GM13977 (cell line): ENCODE measurements around the gene TMEM215.

Experiments
- DNase-seq: peaks from one replicate; pipeline ENCODE4 v3.0.0; 2012; ENCODE audit warnings: low spot score
- CTCF ChIP-seq: IDR thresholded peaks from 2 replicates; pipeline ENCODE4 v1.5.1; 2012; ENCODE audit warnings: mild to moderate bottlenecking, control low read depth; ENCODE audit not compliant: insufficient read depth; ENCODE audit errors: extremely low read depth, missing control alignments
- in situ Hi-C: fragments of 300-500 bp; cut with MboI; formaldehyde crosslinking; loops from one replicate; pipeline ENCODE4 v1.12.0; 2022; ENCODE audit warnings: low sequenced_read_pairs, low pct_unique_long_range_greater_than_20kb, mixed read lengths, inconsistent platforms; ENCODE audit not compliant: unreplicated experiment

Gene TMEM215

GRCh38 chr9:32783168-32783891, at the start of gene TMEM215:
TMEM215 (plus strand) TSS chr9:32783540; CDS start chr9:32784184, 644 bp downstream.
- DNase-seq = no peak
- in situ Hi-C loops = no loop called here
- TF ChIP-seq CTCF = no peak

GRCh38 chr9:32735476-32735875, 47.9 kb upstream of the TMEM215 start:
- DNase-seq = no peak
- in situ Hi-C loops = no loop called here
- no peak for TF ChIP-seq CTCF

- no peak for TF ChIP-seq CTCF
- DNase-seq = no peak
- in situ Hi-C loops = no loop called here
These were observed 46.0 kb upstream of the TMEM215 start for GRCh38 chr9:32737378-32737777.

- no peak for TF ChIP-seq CTCF
- no peak for DNase-seq
- in situ Hi-C loops = no loop called here
These were observed 44.7 kb upstream of the TMEM215 start for GRCh38 chr9:32738501-32739172.

- no peak for TF ChIP-seq CTCF
- in situ Hi-C loops = no loop called here
- DNase-seq = no peak
These were observed 41.6 kb upstream of the TMEM215 start for GRCh38 chr9:32741706-32742105.

- in situ Hi-C loops = no loop called here
- no peak for DNase-seq
These were observed 41.0 kb upstream of the TMEM215 start for GRCh38 chr9:32742296-32742695.

More at GRCh38 chr9:32742296-32742695, 41.0 kb upstream of the TMEM215 start:
- TF ChIP-seq CTCF = no peak
